H1 (cell line): ENCODE results near the gene OR1I1. TPM values are rescaled to one million over a fixed set of nuclear protein-coding genes. Genes with fewer than 3 reads are reported as not detected.

Experiments
- CTCF ChIA-PET: fragments of 300-600 bp; sonication (Branson Sonifier 250); formaldehyde crosslinking; loops from one replicate; lab custom pipeline; 2021; ENCODE audit not compliant: partially characterized antibody; lab: Charles Lee
- POLR2A ChIA-PET: fragments of 300-600 bp; sonication (Branson Sonifier 250); formaldehyde crosslinking; loops from one replicate; lab custom pipeline; 2021; ENCODE audit warnings: inconsistent platforms; ENCODE audit not compliant: partially characterized antibody; lab: Charles Lee
- DNase-seq, 2 experiments: peaks; one replicate each; pipeline versions ENCODE4 v3.0.0 to v3.0.0-alpha.2; 2010 to 2022; ENCODE audit warnings: low spot score in 2 of 2, low read depth in 1 of 2, mixed read lengths in 1 of 2
- FAIRE-seq: peaks from 2 replicates; lab custom pipeline; 2011; peaks lifted over from hg19 to GRCh38; lab: Jason Lieb, UNC
- H2AFZ ChIP-seq: 2 replicates; pipeline ENCODE4 v1.8.1; 2012; ENCODE audit warnings: low read length, inconsistent platforms
- H2AK5ac ChIP-seq: 2 replicates; pipeline ENCODE4 v1.6.1; 2013; ENCODE audit warnings: low read depth, low read length
- H2BK120ac ChIP-seq: replicated peaks from 2 replicates; pipeline ENCODE3; 2013; ENCODE audit warnings: low read depth, low read length, inconsistent platforms
- H2BK12ac ChIP-seq: 2 replicates; pipeline ENCODE4 v1.6.1; 2013; ENCODE audit warnings: low read depth, low read length
- H2BK15ac ChIP-seq: 2 replicates; pipeline ENCODE4 v1.6.1; 2013; ENCODE audit warnings: low read length
- H2BK20ac ChIP-seq: 2 replicates; pipeline ENCODE4 v1.6.1; 2013; ENCODE audit warnings: low read length
- H2BK5ac ChIP-seq: 2 replicates; pipeline ENCODE4 v1.6.1; 2013; ENCODE audit warnings: low read depth, low read length
- H3K14ac ChIP-seq: 2 replicates; pipeline ENCODE4 v1.6.1; 2013; ENCODE audit warnings: inconsistent platforms; ENCODE audit not compliant: insufficient read length
- H3K18ac ChIP-seq: 2 replicates; pipeline ENCODE4 v1.6.1; 2013; ENCODE audit warnings: low read length; ENCODE audit errors: extremely low read depth
- H3K23ac ChIP-seq: 2 replicates; pipeline ENCODE4 v1.6.1; 2013; ENCODE audit warnings: inconsistent platforms; ENCODE audit not compliant: insufficient read length
- H3K23me2 ChIP-seq: 2 replicates; pipeline ENCODE4 v1.6.1; 2013; ENCODE audit warnings: low read depth, low read length
- H3K27ac ChIP-seq: 2 replicates; pipeline ENCODE4 v1.6.1; 2011; ENCODE audit warnings: low read depth, low read length, inconsistent platforms
- H3K27me3 ChIP-seq, 4 experiments: replicated peaks in 1 of 4; 1 replicate in 1 of 4; 2 replicates in 3 of 4; pipeline versions ENCODE4 v1.6.1 to v1.8.1; 2011 to 2013; ENCODE audit warnings: low read length in 3 of 4, mild to moderate bottlenecking in 3 of 4, inconsistent platforms in 2 of 4, mixed read lengths in 2 of 4, moderate library complexity in 1 of 4; ENCODE audit not compliant: control insufficient read depth in 3 of 4, insufficient read depth in 3 of 4; ENCODE audit errors: extremely low read depth in 1 of 4
- H3K36me3 ChIP-seq, 4 experiments: 2 replicates each; pipeline versions ENCODE4 v1.6.1 to v1.8.1; 2011 to 2013; ENCODE audit warnings: mild to moderate bottlenecking in 4 of 4, low read length in 3 of 4, moderate library complexity in 2 of 4, control low read depth in 1 of 4, inconsistent platforms in 1 of 4; ENCODE audit not compliant: insufficient read depth in 4 of 4, control insufficient read depth in 2 of 4
- H3K4ac ChIP-seq: replicated peaks from 2 replicates; pipeline ENCODE3; 2013; ENCODE audit warnings: low read length, low read depth, mixed read lengths, inconsistent platforms; ENCODE audit not compliant: insufficient read length
- H3K4me1 ChIP-seq, 4 experiments: replicated peaks in 1 of 4; 1 replicate in 1 of 4; 2 replicates in 3 of 4; pipeline versions ENCODE4 v1.6.1 to v1.8.1; 2011 to 2013; ENCODE audit warnings: low read length in 3 of 4, inconsistent platforms in 2 of 4, mixed read lengths in 1 of 4; ENCODE audit not compliant: insufficient read depth in 4 of 4, control insufficient read depth in 3 of 4
- H3K4me2 ChIP-seq, 2 experiments: 2 replicates each; pipeline versions ENCODE4 v1.6.1 to v1.8.1; 2011 to 2013; ENCODE audit warnings: low read depth in 2 of 2, low read length in 2 of 2, control low read depth in 1 of 2, inconsistent platforms in 1 of 2, mild to moderate bottlenecking in 1 of 2; ENCODE audit not compliant: insufficient read depth in 1 of 2
- H3K4me3 ChIP-seq, 4 experiments: fragments of 200-600, 300-600 bp in 1 of 4; sonication (generic), shearing (Covaris generic), sonication (Bioruptor Twin) in 1 of 4; 2 replicates each; pipeline versions ENCODE4 v1.5.1 to v1.8.1; 2011 to 2016; ENCODE audit warnings: low read length in 4 of 4, low read depth in 3 of 4, control low read depth in 2 of 4, inconsistent platforms in 2 of 4, mild to moderate bottlenecking in 2 of 4, mixed read lengths in 1 of 4, moderate library complexity in 1 of 4; ENCODE audit not compliant: insufficient read depth in 2 of 4; ENCODE audit errors: extremely low read depth in 1 of 4
- H3K56ac ChIP-seq: replicated peaks from 2 replicates; pipeline ENCODE3; 2013; ENCODE audit warnings: low read depth, mild to moderate bottlenecking, mixed read lengths, low read length, inconsistent platforms; ENCODE audit not compliant: insufficient read length
- H3K79me1 ChIP-seq: 2 replicates; pipeline ENCODE4 v1.6.1; 2013; ENCODE audit warnings: low read depth, low read length, control low read depth
- H3K79me2 ChIP-seq, 2 experiments: 2 replicates each; pipeline versions ENCODE4 v1.6.1 to v1.8.1; 2012 to 2013; ENCODE audit warnings: low read length in 2 of 2, mild to moderate bottlenecking in 2 of 2, inconsistent platforms in 1 of 2; ENCODE audit not compliant: insufficient read depth in 2 of 2, control insufficient read depth in 1 of 2
- H3K9ac ChIP-seq, 4 experiments: replicated peaks in 1 of 4; 1 replicate in 1 of 4; 2 replicates in 3 of 4; pipeline versions ENCODE4 v1.6.1 to v1.8.1; 2011 to 2013; ENCODE audit warnings: low read depth in 3 of 4, low read length in 3 of 4, control low read depth in 2 of 4, mild to moderate bottlenecking in 2 of 4, moderate library complexity in 2 of 4, inconsistent platforms in 1 of 4; ENCODE audit errors: extremely low read depth in 1 of 4
- H3K9me3 ChIP-seq, 2 experiments: 2 replicates each; pipeline versions ENCODE4 v1.6.1 to v1.8.1; 2012 to 2013; ENCODE audit warnings: mild to moderate bottlenecking in 2 of 2, moderate library complexity in 2 of 2, control low read depth in 1 of 2, inconsistent platforms in 1 of 2, low read depth in 1 of 2, low read length in 1 of 2, mixed read lengths in 1 of 2; ENCODE audit not compliant: insufficient read depth in 2 of 2
- H4K20me1 ChIP-seq, 2 experiments: replicated peaks in 1 of 2; 2 replicates each; pipeline versions ENCODE3 to v1.8.1; 2011 to 2013; ENCODE audit warnings: inconsistent platforms in 2 of 2, low read length in 2 of 2, mild to moderate bottlenecking in 1 of 2; ENCODE audit not compliant: insufficient read depth in 2 of 2, control insufficient read depth in 1 of 2
- H4K5ac ChIP-seq: 2 replicates; pipeline ENCODE4 v1.6.1; 2013; ENCODE audit warnings: low read length, low read depth, mixed read lengths, inconsistent platforms; ENCODE audit not compliant: insufficient read length
- H4K8ac ChIP-seq: 2 replicates; pipeline ENCODE4 v1.8.0; 2013; ENCODE audit warnings: mild to moderate bottlenecking, moderate library complexity, low read length, inconsistent platforms; ENCODE audit not compliant: insufficient read depth; ENCODE audit errors: extremely low read depth
- H4K91ac ChIP-seq: replicated peaks from 2 replicates; pipeline ENCODE3; 2013; ENCODE audit warnings: low read length, mixed read lengths, inconsistent platforms; ENCODE audit not compliant: insufficient read length
- JUN ChIP-seq: IDR thresholded peaks from 2 replicates; pipeline ENCODE4 v1.6.1; 2011; ENCODE audit warnings: low read depth, mild to moderate bottlenecking, improper control_type of control experiment, low read length
- TEAD4 ChIP-seq: IDR thresholded peaks from 2 replicates; pipeline ENCODE4 v1.6.1; 2012; ENCODE audit warnings: low read depth, low read length, inconsistent platforms, mixed read lengths
- WGBS, 2 experiments: shearing (Covaris generic) in 1 of 2; methylation state at CpG; one replicate each; pipeline versions ENCODE4 v1.1.6 to v1.1.7; 2013 to 2015; ENCODE audit warnings: low lambda C conversion rate in 2 of 2, mixed read lengths in 2 of 2, inconsistent platforms in 1 of 2, low coverage in 1 of 2, missing lambda C conversion rate in 1 of 2; ENCODE audit not compliant: insufficient replicate concordance in 2 of 2, insufficient coverage in 1 of 2, insufficient read length in 1 of 2; ENCODE audit errors: extremely low coverage in 1 of 2, missing lambda C conversion rate in 1 of 2; 5-methylcytosine and 5-hydroxymethylcytosine counted together
- polyA plus RNA-seq, 7 experiments: library from polyadenylated mRNA; depleted of rRNA in 3 of 7; stranded (reverse) in 5 of 7; unstranded in 2 of 7; fragments of >200 nt in 5 of 7; fragments of 200-250 nt in 2 of 7; gene quantifications; 1 replicate in 5 of 7; 2 replicates in 1 of 7; 4 replicates in 1 of 7; pipeline versions ENCODE4 v1.2.1 to v1.2.3, GENCODE V29; 2011 to 2013; ENCODE audit warnings: missing spikeins in 2 of 7, mixed read lengths in 2 of 7
- total RNA-seq: library from RNA; stranded (reverse); fragmentation: NEBNext Ultra II Directional; extraction: Animal tissue kit (Norgen Biotek cat#: 25700); gene quantifications from 2 replicates; pipeline ENCODE4 v1.2.1, GENCODE V29; 2021

OR1I1 gene
- total and polyA plus RNA-seq, 2 of the 8 experiments (the other 6 are each of a cell fraction or from before 2014, with no cell fraction given), result not detected

- no peaks in the 10 kb centered on the region for H3K79me2 ChIP-seq
- 90% methylated on average over 25 of the region's 25 CpGs; no CpG with 5 or more reads in 1 of the 2 experiments for WGBS, 2 experiments
- H3K14ac ChIP-seq, result no peak overlapping the region
- no peaks in the 10 kb centered on the region; a peak in 1 of 7 replicates for H3K27me3 ChIP-seq
- no peak overlapping the region for H4K91ac ChIP-seq
- no peak overlapping the region for H3K9ac ChIP-seq
- H4K20me1 ChIP-seq, result no peaks in the 10 kb centered on the region
- no peak overlapping the region for H3K18ac ChIP-seq
- CTCF ChIA-PET, result no interaction called here
- H4K5ac ChIP-seq, result no peak overlapping the region
- H2BK20ac ChIP-seq, result no peak overlapping the region
- no peak overlapping the region for H3K4ac ChIP-seq
- H3K4me3 ChIP-seq, result no peak overlapping the region
- H2AFZ ChIP-seq, result no peak overlapping the region
- H3K23ac ChIP-seq, result no peak overlapping the region
- H2AK5ac ChIP-seq, result no peak overlapping the region
- H3K56ac ChIP-seq, result no peak overlapping the region
- no peaks in the 10 kb centered on the region for H3K79me1 ChIP-seq
- no peak overlapping the region for H2BK120ac ChIP-seq
- H3K4me2 ChIP-seq, result no peak overlapping the region
- FAIRE-seq, result no peak
- TF ChIP-seq JUN (no peak), TEAD4 (no peak)
- TF ChIP-seq, all 59 proteins: peak for 0
- Histone ChIP-seq H2BK12ac (no peak overlapping the region), H3K9me3 (peaks cover 0 to 11% of the 10 kb centered on the region in 2 experiments; a peak in 2 of 4 replicates), H2BK5ac (no peak overlapping the region), H2BK15ac (no peak overlapping the region), H3K23me2 (no peaks in the 10 kb centered on the region; the same call in 1 of the 2 replicates), H3K27ac (no peak overlapping the region), H3K4me1 (no peaks in the 10 kb centered on the region), H4K8ac (peak overlapping the region; percentile 20; the same call in 1 of the 2 replicates), H3K36me3 (no peaks in the 10 kb centered on the region)
- DNase-seq, result no peak
- POLR2A ChIA-PET, result no interaction called here
Measured at GRCh38 chr19:15141143-15141542, 59.1 kb downstream of the OR1I1 start.
